GM19351 (cell line): ENCODE measurements around the gene CMTM7.

Experiments used
- ATAC-seq: cut with Tn5 transposase; IDR thresholded peaks from one replicate; pipeline ENCODE4 v1.9.1; 2021; ENCODE audit warnings: mild to moderate bottlenecking, moderate library complexity; ENCODE audit not compliant: unreplicated experiment

The CMTM7 gene

DNA sequence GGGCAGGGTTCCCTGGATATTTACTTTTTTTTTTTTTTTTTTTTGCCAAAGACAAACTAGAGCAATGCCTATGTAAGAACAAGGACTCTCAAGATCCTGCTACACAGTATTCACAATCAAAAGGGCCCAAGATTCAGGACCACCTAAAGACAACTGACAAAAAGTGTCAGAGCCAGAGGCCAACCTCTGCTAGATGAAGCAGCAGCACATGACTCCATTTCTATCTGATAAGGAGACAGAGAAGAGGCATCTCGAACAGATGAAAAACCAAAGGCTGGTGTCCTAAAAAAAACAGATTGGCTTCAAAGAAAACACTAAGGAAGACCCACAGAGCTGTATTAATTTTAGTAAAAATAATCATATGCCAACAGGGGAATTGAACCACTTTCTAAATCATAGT is 91.0 kb downstream of the CMTM7 start:
- ATAC-seq: no peak

DNA sequence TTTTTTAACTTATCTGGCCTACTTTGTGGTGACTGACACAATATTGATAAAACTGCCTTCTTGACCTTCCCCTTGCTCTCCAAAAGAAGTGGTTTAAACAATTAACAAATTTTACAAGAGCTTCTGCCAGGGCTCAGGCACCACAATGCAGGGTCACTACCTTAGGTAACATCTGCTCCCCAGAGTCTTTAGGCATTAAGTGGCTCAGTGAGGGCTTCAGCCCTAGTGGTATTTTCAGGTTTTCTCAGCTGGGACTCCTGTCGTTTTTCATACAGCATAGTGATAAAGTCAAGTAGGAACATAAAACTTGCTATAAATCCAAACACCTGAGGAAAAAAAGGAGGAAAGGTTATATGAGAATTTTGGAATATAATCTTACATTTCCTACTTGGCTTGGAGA is 92.1 kb downstream of the CMTM7 start:
- ATAC-seq: no peak

DNA sequence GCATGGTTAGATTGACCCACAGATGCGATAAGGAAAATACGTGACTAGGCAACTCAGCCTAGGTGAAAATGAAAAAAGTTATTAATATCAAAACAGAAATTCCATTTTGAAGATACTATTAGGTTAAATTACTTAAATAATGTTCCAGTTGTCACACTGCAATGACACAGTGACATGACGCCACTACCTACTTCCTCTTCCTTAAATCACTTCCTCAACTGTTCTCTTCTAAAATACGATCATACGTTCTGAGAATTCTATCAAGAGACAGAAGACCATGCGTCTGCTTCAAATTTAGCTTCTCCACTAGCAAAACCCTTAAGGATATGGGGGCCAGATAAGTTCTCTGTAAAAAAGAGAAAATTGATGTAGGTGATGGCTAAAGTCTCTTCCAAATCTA is 92.8 kb downstream of the CMTM7 start:
- ATAC-seq: peak; percentile 62

DNA sequence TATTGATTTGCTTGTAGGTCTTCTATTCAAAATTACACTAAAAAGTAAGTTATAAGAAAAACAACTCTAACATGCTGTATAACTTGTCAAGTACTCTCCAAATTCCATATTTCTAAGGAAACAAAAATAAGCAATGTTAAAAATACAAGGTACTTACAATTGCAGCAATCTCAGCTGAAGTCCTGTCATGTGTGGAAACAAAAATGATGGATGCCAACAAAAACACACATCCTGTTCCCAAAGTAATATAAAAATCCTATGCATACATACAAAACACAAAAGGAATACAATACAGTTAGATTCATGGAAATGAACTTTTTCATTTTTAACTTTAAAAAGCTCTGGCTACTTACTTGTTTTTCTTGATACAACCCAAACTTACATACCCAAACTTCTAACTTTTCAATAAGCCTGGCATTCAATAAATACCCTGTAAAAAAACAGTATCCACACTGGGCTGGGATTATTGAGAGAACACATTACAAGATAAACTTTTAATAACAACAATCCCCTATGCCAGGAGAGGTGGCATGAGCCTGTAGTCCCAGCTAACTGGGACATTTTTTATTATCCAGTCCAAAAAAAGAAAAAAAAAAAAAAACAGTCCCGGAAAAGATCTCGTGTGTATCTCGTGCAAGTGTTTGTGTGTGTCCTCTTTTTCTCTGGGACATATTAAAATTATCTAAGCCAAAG is 96.3 kb downstream of the CMTM7 start:
- no peak for ATAC-seq

DNA sequence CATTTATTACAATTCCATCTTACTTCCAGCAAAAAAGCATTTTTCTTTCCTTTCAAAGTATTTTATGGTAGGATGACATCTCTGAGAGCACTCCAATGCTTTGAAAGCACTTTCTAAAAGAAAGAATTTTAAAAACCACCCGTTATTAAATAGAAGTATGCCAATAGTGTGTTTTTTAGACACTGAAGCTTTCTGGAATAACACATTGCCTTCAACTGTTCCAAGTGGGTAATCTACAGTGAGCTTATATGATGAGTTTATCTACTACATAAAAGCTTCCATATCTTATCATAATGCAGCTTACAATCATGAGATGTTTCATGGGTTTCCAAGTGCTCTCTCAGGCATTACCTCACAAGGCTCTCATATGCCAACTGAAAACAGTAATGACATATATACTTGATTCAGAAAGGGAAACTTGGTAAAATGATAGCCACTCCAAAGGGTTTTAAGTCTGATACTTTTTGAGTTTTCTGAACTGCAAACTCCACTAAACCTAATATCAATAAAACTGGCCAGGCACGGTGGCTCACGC is 96.9 kb downstream of the CMTM7 start:
- ATAC-seq: no peak

DNA sequence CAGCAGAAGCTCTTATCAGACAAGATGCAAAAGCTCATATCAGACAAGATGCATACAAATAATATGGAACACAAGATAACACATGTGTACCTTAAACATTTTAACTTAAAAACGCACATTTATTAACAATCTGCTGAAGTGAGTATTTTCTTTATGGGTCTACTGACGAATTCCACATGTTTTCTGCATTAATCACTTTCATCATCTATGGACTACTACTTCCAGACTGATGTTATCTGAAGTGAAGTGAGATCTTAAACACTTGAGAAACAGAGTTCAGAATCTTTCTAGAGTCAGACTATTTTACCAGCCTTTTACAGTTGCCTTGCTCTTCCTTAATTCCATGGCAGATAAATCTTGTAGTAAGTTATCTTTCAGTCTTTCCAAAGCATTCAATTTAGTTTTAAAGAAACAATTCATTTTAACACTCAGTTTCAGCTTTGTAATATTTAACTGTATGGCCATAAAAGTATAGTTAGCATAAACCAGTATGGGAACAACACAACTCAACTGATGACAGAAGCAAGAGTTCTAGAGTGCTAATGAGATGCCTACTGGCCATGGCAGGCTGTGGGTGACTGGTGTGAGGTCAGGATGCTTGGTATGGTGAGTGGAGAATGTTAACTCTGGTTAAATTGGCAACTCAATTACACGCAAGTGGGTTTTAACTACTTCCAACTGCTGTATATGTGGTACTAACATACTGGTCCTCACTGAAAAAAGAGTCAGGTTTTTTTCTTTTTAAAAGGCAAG is 101.2 kb downstream of the CMTM7 start:
- no peak for ATAC-seq

DNA sequence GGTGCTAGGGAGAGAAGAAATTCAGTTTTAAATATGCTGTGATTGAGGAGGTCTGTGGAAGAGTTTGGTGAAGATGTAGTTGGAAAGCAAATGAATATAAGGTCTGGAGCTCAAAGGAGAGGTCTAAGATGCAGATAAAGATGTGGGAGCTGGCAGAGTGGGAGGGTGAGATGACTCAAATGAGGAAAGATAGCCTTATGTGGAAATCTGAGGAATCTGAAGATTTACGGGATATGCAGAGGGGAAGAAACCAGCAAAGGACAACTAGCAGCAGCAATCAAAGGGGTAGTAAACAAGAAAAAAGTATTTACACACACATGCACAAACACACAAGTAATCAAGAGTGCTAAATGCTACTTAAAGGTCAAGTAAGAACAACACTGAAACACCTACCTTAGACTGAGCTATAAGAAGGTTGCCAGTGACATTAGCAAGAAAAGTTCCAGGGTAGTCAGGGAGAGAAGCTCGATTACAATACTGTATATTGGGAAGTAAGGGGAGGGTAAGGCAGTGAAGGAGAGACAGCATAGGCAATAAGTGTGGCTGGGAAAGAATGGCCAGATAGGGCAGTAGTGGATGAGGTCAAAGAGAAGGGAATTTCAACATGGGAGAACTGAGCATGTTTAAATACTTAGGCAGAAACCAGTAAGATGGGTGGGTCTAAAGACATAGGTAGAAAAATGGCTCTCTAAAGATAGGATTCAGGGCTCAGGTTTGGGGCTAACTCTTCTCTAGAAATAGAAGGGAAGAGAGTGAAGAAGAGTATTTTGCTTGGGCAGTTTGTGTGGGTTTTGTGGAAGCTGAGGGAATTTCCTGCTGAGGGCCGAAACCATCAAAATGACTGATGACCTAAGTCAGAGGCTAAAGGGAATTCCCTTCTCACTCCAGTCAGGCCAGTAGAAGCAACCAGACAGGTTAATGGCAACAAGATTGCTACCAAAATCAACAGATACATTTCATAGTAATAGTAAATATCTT is 102.1 kb downstream of the CMTM7 start:
- peak; percentile 70 for ATAC-seq

DNA sequence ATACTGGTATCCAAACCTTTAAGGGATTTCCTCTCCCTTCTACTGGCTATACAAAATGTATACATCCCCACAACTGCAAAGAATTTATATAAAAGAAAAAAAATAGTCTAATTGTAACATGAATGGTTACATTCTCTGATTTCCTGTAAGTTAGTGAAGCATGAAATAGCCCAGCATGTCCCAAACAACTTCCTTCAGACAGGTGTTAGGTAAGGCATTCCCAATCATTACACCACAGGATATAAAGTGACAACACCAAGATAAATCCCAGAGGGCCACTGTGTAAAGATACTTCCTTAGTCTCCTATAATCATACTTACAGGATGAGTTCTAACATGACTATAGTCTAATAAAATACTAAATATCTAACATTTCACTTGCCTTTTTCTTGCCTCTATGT is 103.4 kb downstream of the CMTM7 start:
- no peak for ATAC-seq

DNA sequence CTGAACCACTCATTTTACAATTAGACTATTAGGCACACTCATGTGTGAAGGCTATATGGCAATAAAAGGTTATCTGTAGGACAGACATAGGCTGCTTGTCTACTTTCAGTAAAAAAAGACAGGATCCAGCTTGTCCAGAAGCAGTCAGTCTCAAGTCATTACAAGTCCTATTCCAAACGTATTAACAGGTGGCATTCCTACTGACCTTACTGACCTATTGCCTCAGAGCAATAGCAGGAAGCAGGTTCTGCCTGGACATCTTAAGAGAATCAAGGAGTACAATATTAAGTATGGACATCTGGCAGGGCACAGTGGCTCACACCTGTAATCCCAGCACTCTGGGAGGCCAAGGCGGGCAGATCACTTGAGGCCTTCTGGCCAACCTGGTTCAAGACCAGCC is 104.0 kb downstream of the CMTM7 start:
- ATAC-seq: no peak

DNA sequence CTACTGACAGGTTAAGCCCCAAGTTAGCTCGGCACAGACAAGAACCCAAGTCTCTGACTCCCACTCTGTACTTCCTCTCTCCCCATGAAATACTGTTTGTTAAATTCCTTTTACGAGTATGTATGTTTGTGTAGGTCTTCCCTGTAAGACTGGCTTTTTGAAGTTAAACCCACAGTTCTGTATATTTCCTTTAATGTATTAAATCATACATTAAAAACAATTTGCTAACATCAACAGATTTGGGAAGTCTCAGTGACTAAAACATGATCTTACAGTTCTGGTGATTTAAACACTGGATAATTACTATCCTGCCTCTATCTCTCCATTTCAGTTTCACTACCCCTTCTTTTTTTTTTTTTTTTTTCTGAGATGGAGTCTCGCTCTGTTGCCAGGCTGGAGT is 106.6 kb downstream of the CMTM7 start:
- no peak for ATAC-seq

DNA sequence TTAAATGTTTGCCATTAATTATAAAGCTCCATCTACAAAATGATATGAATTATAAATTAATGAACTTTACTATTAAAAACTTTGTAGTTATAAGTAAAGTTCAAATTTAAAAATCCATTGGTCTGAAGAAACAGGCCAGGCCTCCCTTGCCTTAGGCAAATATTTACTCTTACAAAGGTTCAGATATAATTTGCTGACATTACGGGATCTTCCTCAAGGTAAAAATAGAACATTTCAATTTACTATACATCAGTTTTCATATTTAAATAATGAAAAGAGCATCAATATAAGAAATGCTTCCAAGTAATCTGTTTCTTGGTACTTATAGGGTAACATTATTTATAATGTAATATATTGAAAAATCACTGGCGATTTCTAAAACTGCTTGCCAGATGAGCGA is 107.3 kb downstream of the CMTM7 start:
- no peak for ATAC-seq

DNA sequence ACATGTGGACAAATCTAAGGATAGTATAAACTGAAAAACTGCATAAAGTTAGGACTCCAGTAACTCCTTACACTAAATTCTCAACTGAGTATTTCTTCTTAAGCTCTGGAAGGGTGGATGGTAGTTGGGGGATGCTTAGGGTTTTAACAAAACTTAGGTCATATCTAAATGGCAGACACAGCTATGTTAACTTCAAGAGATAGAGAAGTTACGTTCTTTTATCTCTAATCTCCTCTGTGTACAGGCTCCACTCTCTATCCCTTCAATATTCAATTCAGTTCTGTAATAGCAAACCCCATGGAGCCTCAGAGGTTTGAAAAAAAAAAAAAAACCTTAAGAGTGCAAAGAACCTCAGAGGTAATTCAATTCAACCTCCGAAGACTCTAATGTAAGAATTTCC is 107.9 kb downstream of the CMTM7 start:
- no peak for ATAC-seq

DNA sequence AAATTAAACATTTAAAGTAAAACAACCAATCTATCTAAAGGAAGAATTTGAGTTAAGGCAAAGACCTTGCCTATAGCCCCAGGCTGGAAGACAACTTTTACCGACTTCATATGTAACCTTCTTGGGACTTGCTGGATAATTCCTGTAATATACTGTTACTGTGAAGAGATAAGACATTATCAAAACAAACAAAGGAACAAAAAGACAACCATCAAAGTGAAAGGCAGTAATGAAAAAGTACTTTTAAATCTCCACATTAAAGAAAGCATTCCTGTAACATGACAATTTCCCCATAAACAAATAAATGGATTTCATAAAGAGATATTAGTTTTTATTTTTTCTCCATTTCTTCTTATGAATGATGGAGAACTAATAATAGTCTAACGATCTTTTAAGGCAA is 108.6 kb downstream of the CMTM7 start:
- no peak for ATAC-seq

DNA sequence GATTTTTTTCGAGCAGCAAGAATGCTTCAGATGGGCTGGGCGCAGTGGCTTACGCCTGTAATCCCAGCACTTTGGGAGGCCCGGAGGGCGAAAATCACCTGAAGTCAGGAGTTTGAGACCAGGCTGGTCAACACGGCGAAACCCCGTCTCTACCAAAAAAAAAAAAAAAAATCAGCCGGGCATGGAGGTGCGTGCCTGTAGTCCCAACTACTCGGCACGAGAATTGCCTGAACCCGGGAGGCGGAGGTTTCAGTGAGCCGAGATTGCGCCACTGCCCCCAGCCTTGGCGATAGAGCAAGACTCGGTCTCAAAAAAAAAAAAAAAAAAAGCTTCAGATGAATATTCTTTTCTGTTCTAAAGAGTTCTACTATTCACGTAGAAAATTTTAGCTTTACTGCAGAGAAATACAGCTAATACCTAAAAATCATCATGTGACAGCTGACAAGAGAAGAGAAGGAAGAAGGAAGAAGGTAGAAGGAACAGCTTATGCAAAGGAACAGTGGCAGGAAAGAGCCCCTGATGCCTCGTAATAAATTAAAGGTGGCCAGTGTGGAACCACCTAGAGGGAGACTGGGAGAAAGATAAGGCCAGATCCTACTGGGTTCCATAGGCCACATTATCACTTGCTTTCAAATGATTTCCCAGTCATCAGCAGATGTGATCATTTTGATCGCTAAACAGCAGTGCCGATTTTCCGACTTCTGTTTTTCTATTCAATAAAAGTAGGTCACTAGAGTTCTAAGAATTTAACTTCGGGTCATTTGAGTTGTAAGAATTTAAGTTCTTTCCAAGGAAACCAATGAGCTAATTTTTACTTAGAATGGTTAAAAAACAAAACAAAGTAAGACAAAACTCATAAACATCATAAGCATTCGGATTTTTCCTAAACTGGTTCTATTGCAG is 109.5 kb downstream of the CMTM7 start:
- ATAC-seq: no peak

DNA sequence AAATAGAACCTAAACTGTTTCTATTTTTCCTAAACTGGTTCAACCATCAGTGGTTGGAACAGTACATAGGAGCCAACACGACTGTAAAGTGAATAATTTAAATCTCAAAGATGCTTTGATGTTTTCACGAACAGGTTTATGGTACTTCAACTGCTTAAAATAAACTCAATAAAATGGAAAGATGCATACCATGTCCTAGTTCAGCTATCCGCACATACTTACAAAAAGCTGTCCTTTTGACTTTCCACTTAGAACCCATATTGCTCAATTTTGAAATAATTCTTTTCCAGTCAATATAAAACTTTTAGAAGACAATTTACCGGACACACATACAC is 110.1 kb downstream of the CMTM7 start:
- ATAC-seq: peak; percentile 14

DNA sequence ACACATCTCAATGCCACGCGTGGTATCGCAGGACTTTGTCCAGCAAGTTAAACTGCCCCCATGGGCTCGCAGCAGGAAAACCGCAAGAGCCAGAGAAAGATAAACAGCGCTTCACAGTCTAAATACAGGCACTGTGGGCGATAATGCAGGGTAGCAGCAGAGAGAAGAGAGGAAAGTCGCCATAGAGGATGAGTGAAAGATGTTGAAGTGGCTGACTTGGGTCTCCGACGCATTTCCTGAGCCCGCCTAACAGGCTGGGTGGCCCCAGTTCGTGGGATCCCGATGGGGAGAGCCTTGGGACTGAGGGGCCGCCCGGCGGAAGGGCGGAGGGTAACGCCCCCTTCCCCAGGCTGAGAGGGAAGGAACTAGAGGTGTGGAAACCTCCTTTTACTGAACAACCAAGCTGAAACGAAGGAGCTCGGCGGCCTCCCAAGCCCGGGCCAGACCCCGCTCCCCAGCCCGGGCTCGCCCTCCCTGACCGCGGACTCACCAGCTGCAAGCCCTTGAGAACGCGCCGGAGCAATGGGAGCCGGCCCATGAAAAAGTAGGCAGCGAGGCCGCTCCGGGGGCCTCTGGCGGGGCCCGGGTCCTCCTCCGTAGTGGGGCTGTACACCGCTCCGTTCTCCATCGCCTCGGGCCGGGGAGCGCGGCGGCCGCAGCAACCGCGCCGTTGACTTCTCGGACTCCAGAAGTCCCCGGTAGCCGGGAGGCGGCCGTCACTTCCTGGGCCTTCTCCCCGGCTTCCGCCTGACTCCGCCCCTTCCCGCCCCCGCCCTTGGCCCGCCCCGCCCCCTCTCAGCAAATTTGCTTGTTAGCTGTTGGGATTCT is 110.7 kb downstream of the CMTM7 start, which contains the start of gene CMTM6:
CMTM6 (minus strand) TSS at position 735 of the 828 bp plus-strand sequence; CDS start at position 628, 107 bp downstream.
- ATAC-seq: peak; percentile 55

DNA sequence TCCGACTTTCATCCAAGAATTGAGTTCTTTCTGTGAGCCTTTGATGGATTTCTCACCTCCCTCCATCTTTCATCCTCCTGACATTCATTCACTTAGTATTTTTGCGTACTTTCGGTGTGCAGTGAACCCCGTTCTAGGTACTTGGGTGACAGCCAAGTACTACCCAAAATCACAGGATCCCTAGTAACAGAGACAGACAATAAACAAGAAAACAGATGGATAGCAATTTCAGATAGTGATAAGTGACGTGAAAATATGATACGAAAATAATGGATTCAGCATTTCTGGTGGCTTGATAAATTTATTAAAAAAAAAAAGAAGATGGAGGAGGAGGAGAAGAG is 111.3 kb downstream of the CMTM7 start:
- no peak for ATAC-seq
